ENCODE results near the gene USP17L26. TPM values are rescaled to one million over a fixed set of nuclear protein-coding genes. Genes with fewer than 3 reads are reported as not detected.
"Not testable (repeated sequence)": the region's sequence is repeated elsewhere in the genome, so short reads cannot be mapped to it uniquely, and the experiment has no call there.

The USP17L26 gene, protein sequence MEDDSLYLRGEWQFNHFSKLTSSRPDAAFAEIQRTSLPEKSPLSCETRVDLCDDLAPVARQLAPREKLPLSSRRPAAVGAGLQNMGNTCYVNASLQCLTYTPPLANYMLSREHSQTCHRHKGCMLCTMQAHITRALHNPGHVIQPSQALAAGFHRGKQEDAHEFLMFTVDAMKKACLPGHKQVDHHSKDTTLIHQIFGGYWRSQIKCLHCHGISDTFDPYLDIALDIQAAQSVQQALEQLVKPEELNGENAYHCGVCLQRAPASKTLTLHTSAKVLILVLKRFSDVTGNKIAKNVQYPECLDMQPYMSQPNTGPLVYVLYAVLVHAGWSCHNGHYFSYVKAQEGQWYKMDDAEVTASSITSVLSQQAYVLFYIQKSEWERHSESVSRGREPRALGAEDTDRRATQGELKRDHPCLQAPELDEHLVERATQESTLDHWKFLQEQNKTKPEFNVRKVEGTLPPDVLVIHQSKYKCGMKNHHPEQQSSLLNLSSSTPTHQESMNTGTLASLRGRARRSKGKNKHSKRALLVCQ
- polyA plus RNA-seq, result not detected
- long read RNA-seq, donor 1, result 0 reads
- long read RNA-seq, donor 2, result 0 reads
- long read RNA-seq, donor 3, result 0 reads
- long read RNA-seq, donor 4, result 0 reads
- long read RNA-seq, donor 5, result 0 reads
- long read RNA-seq, donor 6, result 0 reads
- long read RNA-seq, donor 7, result 0 reads
- long read RNA-seq, donor 8, result 0 reads
- long read RNA-seq, donor 9, result 0 reads
- long read RNA-seq, donor 10, result 0 reads
- long read RNA-seq, donor 11, result 0 reads

DNA sequence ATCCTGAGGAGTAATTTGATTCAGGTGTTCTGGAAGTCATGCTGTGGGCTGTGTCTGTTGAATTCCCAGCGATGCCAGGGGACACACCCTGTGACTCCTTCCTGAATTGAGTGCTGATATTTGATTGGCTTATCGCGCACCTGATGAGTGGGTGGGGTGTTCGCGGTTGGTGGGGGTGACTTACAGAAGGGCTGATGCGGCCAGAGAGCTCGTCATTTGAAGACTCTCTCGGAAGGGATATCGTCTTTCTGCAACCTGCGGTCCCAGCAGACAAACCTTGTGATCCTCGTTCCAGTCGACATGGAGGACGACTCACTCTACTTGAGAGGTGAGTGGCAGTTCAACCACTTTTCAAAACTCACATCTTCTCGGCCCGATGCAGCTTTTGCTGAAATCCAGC lies at the start of gene USP17L26:
TSS of gene USP17L26 (plus strand) at position 301 of the 400 bp plus-strand sequence. CDS start at position 301, 0 bp downstream.
- H3K4me3 ChIP-seq (ENCODE audit: low read length); H3K4me1 ChIP-seq (ENCODE audit: control insufficient read depth, insufficient read depth, low read length); H3K27me3 ChIP-seq (ENCODE audit: control insufficient read depth, insufficient read depth, low read length); DNase-seq; H3K36me3 ChIP-seq (ENCODE audit: control insufficient read depth, insufficient read depth, low read length); H3K27ac ChIP-seq (ENCODE audit: low read length); H3K9me3 ChIP-seq (ENCODE audit: control insufficient read depth, low read depth, low read length): not testable (repeated sequence)
- no CpG with 5 or more reads among the region's 15 CpGs for WGBS (ENCODE audit: insufficient coverage, low lambda C conversion rate)

DNA sequence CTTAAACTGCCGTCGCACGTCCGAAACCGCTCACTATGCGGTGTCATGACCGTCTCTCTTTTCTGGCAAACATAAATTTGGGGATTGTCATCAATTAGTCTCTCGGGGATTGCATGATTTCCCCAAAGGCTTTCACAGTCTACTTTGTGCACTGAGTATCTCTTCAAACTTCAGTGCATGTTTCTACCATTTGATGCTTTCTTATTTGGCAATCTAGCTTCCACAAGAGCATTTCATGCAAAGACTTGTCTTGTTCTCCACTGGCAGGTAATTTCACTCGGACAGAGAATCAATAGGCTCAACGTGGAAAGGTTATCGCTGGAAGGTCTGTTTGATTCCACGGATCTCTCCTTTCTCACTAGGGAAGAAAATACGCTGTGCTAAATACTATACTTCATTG lies 10.3 kb upstream of the USP17L26 start:
- not testable (repeated sequence) for H3K27me3 ChIP-seq (ENCODE audit: control insufficient read depth, insufficient read depth, low read length); H3K36me3 ChIP-seq (ENCODE audit: control insufficient read depth, insufficient read depth, low read length); H3K27ac ChIP-seq (ENCODE audit: low read length); H3K4me1 ChIP-seq (ENCODE audit: control insufficient read depth, insufficient read depth, low read length); H3K9me3 ChIP-seq (ENCODE audit: control insufficient read depth, low read depth, low read length); H3K4me3 ChIP-seq (ENCODE audit: low read length); DNase-seq
- WGBS (ENCODE audit: insufficient coverage, low lambda C conversion rate), result no CpG with 5 or more reads among the region's 13 CpGs

DNA sequence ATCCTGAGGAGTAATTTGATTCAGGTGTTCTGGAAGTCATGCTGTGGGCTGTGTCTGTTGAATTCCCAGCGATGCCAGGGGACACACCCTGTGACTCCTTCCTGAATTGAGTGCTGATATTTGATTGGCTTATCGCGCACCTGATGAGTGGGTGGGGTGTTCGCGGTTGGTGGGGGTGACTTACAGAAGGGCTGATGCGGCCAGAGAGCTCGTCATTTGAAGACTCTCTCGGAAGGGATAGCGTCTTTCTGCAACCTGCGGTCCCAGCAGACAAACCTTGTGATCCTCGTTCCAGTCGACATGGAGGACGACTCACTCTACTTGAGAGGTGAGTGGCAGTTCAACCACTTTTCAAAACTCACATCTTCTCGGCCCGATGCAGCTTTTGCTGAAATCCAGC lies 9.6 kb upstream of the USP17L26 start, which contains the start of gene USP17L24:
TSS of gene USP17L24 (plus strand) at position 301 of the 400 bp plus-strand sequence. CDS start at position 301, 0 bp downstream.
- no CpG with 5 or more reads among the region's 15 CpGs for WGBS (ENCODE audit: insufficient coverage, low lambda C conversion rate)

DNA sequence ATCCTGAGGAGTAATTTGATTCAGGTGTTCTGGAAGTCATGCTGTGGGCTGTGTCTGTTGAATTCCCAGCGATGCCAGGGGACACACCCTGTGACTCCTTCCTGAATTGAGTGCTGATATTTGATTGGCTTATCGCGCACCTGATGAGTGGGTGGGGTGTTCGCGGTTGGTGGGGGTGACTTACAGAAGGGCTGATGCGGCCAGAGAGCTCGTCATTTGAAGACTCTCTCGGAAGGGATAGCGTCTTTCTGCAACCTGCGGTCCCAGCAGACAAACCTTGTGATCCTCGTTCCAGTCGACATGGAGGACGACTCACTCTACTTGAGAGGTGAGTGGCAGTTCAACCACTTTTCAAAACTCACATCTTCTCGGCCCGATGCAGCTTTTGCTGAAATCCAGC lies 4.8 kb upstream of the USP17L26 start, which contains the start of gene USP17L25:
TSS of gene USP17L25 (plus strand) at position 301 of the 400 bp plus-strand sequence. CDS start at position 301, 0 bp downstream.
- WGBS (ENCODE audit: insufficient coverage, low lambda C conversion rate), result no CpG with 5 or more reads among the region's 15 CpGs
- not testable (repeated sequence) for H3K36me3 ChIP-seq (ENCODE audit: control insufficient read depth, insufficient read depth, low read length); DNase-seq; H3K4me3 ChIP-seq (ENCODE audit: low read length); H3K27me3 ChIP-seq (ENCODE audit: control insufficient read depth, insufficient read depth, low read length); H3K4me1 ChIP-seq (ENCODE audit: control insufficient read depth, insufficient read depth, low read length); H3K9me3 ChIP-seq (ENCODE audit: control insufficient read depth, low read depth, low read length); H3K27ac ChIP-seq (ENCODE audit: low read length)

More for the DNA sequence above, 9.6 kb upstream of the USP17L26 start, which contains the start of gene USP17L24:
- not testable (repeated sequence) for H3K36me3 ChIP-seq (ENCODE audit: control insufficient read depth, insufficient read depth, low read length); H3K9me3 ChIP-seq (ENCODE audit: control insufficient read depth, low read depth, low read length); DNase-seq; H3K4me3 ChIP-seq (ENCODE audit: low read length); H3K4me1 ChIP-seq (ENCODE audit: control insufficient read depth, insufficient read depth, low read length); H3K27ac ChIP-seq (ENCODE audit: low read length); H3K27me3 ChIP-seq (ENCODE audit: control insufficient read depth, insufficient read depth, low read length)

DNA sequence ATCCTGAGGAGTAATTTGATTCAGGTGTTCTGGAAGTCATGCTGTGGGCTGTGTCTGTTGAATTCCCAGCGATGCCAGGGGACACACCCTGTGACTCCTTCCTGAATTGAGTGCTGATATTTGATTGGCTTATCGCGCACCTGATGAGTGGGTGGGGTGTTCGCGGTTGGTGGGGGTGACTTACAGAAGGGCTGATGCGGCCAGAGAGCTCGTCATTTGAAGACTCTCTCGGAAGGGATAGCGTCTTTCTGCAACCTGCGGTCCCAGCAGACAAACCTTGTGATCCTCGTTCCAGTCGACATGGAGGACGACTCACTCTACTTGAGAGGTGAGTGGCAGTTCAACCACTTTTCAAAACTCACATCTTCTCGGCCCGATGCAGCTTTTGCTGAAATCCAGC lies 4.6 kb downstream of the USP17L26 start, which contains the start of gene USP17L5:
TSS of gene USP17L5 (plus strand) at position 301 of the 400 bp plus-strand sequence. CDS start at position 301, 0 bp downstream.
- H3K36me3 ChIP-seq (ENCODE audit: control insufficient read depth, insufficient read depth, low read length); H3K27me3 ChIP-seq (ENCODE audit: control insufficient read depth, insufficient read depth, low read length); H3K9me3 ChIP-seq (ENCODE audit: control insufficient read depth, low read depth, low read length); H3K4me1 ChIP-seq (ENCODE audit: control insufficient read depth, insufficient read depth, low read length); H3K27ac ChIP-seq (ENCODE audit: low read length); DNase-seq; H3K4me3 ChIP-seq (ENCODE audit: low read length): not testable (repeated sequence)
- WGBS (ENCODE audit: insufficient coverage, low lambda C conversion rate), result no CpG with 5 or more reads among the region's 15 CpGs

DNA sequence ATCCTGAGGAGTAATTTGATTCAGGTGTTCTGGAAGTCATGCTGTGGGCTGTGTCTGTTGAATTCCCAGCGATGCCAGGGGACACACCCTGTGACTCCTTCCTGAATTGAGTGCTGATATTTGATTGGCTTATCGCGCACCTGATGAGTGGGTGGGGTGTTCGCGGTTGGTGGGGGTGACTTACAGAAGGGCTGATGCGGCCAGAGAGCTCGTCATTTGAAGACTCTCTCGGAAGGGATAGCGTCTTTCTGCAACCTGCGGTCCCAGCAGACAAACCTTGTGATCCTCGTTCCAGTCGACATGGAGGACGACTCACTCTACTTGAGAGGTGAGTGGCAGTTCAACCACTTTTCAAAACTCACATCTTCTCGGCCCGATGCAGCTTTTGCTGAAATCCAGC lies 9.4 kb downstream of the USP17L26 start, which contains the start of gene USP17L27:
TSS of gene USP17L27 (plus strand) at position 301 of the 400 bp plus-strand sequence. CDS start at position 301, 0 bp downstream.
- H3K27ac ChIP-seq (ENCODE audit: low read length); H3K9me3 ChIP-seq (ENCODE audit: control insufficient read depth, low read depth, low read length); H3K27me3 ChIP-seq (ENCODE audit: control insufficient read depth, insufficient read depth, low read length); DNase-seq; H3K36me3 ChIP-seq (ENCODE audit: control insufficient read depth, insufficient read depth, low read length); H3K4me1 ChIP-seq (ENCODE audit: control insufficient read depth, insufficient read depth, low read length); H3K4me3 ChIP-seq (ENCODE audit: low read length): not testable (repeated sequence)
- no CpG with 5 or more reads among the region's 15 CpGs for WGBS (ENCODE audit: insufficient coverage, low lambda C conversion rate)

DNA sequence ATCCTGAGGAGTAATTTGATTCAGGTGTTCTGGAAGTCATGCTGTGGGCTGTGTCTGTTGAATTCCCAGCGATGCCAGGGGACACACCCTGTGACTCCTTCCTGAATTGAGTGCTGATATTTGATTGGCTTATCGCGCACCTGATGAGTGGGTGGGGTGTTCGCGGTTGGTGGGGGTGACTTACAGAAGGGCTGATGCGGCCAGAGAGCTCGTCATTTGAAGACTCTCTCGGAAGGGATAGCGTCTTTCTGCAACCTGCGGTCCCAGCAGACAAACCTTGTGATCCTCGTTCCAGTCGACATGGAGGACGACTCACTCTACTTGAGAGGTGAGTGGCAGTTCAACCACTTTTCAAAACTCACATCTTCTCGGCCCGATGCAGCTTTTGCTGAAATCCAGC lies 14.1 kb downstream of the USP17L26 start, which contains the start of gene USP17L28:
TSS of gene USP17L28 (plus strand) at position 301 of the 400 bp plus-strand sequence. CDS start at position 301, 0 bp downstream.
- no CpG with 5 or more reads among the region's 15 CpGs for WGBS (ENCODE audit: insufficient coverage, low lambda C conversion rate)

DNA sequence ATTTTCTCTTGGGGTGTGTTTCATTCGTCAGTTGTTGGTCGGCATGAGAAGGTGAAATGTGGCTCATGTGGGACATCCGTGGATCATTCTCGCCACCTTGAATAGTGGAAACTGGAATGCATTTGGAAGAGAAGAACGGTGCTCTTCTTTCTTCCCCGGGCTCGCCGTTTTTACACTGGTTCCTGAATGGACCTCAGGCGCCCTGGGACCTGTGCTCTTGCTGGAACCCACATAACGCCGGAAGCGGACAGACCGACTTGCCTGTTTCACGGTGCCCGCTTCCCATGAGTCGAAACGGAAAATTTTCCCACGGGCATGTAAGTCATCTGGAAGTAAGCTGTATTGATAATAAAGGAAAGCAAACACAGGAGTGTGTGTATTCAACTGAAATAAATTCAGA lies 16.4 kb downstream of the USP17L26 start:
- not testable (repeated sequence) for DNase-seq; H3K36me3 ChIP-seq (ENCODE audit: control insufficient read depth, insufficient read depth, low read length); H3K4me1 ChIP-seq (ENCODE audit: control insufficient read depth, insufficient read depth, low read length); H3K4me3 ChIP-seq (ENCODE audit: low read length); H3K27ac ChIP-seq (ENCODE audit: low read length); H3K27me3 ChIP-seq (ENCODE audit: control insufficient read depth, insufficient read depth, low read length); H3K9me3 ChIP-seq (ENCODE audit: control insufficient read depth, low read depth, low read length)
- no CpG with 5 or more reads among the region's 18 CpGs for WGBS (ENCODE audit: insufficient coverage, low lambda C conversion rate)

More for the DNA sequence above, 14.1 kb downstream of the USP17L26 start, which contains the start of gene USP17L28:
- not testable (repeated sequence) for H3K9me3 ChIP-seq (ENCODE audit: control insufficient read depth, low read depth, low read length); H3K27me3 ChIP-seq (ENCODE audit: control insufficient read depth, insufficient read depth, low read length); H3K27ac ChIP-seq (ENCODE audit: low read length); H3K36me3 ChIP-seq (ENCODE audit: control insufficient read depth, insufficient read depth, low read length); DNase-seq; H3K4me3 ChIP-seq (ENCODE audit: low read length); H3K4me1 ChIP-seq (ENCODE audit: control insufficient read depth, insufficient read depth, low read length)

DNA sequence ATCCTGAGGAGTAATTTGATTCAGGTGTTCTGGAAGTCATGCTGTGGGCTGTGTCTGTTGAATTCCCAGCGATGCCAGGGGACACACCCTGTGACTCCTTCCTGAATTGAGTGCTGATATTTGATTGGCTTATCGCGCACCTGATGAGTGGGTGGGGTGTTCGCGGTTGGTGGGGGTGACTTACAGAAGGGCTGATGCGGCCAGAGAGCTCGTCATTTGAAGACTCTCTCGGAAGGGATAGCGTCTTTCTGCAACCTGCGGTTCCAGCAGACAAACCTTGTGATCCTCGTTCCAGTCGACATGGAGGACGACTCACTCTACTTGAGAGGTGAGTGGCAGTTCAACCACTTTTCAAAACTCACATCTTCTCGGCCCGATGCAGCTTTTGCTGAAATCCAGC lies 18.9 kb downstream of the USP17L26 start, which contains the start of gene USP17L29:
TSS of gene USP17L29 (plus strand) at position 301 of the 400 bp plus-strand sequence. CDS start at position 301, 0 bp downstream.
- not testable (repeated sequence) for H3K4me1 ChIP-seq (ENCODE audit: control insufficient read depth, insufficient read depth, low read length); H3K27ac ChIP-seq (ENCODE audit: low read length); H3K27me3 ChIP-seq (ENCODE audit: control insufficient read depth, insufficient read depth, low read length); H3K9me3 ChIP-seq (ENCODE audit: control insufficient read depth, low read depth, low read length); H3K36me3 ChIP-seq (ENCODE audit: control insufficient read depth, insufficient read depth, low read length); H3K4me3 ChIP-seq (ENCODE audit: low read length); DNase-seq
- WGBS (ENCODE audit: insufficient coverage, low lambda C conversion rate), result no CpG with 5 or more reads among the region's 15 CpGs

DNA sequence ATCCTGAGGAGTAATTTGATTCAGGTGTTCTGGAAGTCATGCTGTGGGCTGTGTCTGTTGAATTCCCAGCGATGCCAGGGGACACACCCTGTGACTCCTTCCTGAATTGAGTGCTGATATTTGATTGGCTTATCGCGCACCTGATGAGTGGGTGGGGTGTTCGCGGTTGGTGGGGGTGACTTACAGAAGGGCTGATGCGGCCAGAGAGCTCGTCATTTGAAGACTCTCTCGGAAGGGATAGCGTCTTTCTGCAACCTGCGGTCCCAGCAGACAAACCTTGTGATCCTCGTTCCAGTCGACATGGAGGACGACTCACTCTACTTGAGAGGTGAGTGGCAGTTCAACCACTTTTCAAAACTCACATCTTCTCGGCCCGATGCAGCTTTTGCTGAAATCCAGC lies 28.4 kb downstream of the USP17L26 start, which contains the start of gene USP17L30:
TSS of gene USP17L30 (plus strand) at position 301 of the 400 bp plus-strand sequence. CDS start at position 301, 0 bp downstream.
- H3K4me1 ChIP-seq (ENCODE audit: control insufficient read depth, insufficient read depth, low read length); DNase-seq; H3K27me3 ChIP-seq (ENCODE audit: control insufficient read depth, insufficient read depth, low read length); H3K4me3 ChIP-seq (ENCODE audit: low read length); H3K36me3 ChIP-seq (ENCODE audit: control insufficient read depth, insufficient read depth, low read length); H3K9me3 ChIP-seq (ENCODE audit: control insufficient read depth, low read depth, low read length); H3K27ac ChIP-seq (ENCODE audit: low read length): not testable (repeated sequence)
- no CpG with 5 or more reads among the region's 15 CpGs for WGBS (ENCODE audit: insufficient coverage, low lambda C conversion rate)
